NCI-H2081 (cell line): ENCODE measurements around the gene SPINK4.
A peak's percentile ranks its signal among the peaks of the same experiment; 100 is the strongest.

Source experiments
- DNase-seq, 2 experiments: peaks; one replicate each; lab custom pipeline; 2025; lab: John Stamatoyannopoulos, UW

The SPINK4 gene, protein sequence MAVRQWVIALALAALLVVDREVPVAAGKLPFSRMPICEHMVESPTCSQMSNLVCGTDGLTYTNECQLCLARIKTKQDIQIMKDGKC

DNA sequence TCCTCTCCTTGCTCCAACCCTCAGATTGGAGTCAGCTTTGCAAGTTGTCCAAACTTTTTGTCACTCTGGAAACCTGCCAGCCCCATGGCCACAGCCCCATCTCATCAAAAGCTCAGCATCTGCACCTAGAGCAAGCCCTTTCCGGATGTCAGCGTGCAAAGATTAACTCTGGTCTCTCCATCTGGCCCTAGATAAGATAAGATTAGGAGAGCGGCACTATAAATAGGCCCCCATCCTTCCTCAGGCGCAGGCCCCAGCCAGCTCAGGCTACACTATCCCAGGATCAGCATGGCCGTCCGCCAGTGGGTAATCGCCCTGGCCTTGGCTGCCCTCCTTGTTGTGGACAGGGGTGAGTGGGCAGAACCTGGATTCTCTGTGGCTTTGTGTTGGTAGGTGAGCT lies at the start of gene SPINK4:
Gene SPINK4, plus strand, starts transcription at position 247 of the 400 bp plus-strand sequence. Its CDS starts 42 bp downstream, at position 289.
- no peak for DNase-seq

DNA sequence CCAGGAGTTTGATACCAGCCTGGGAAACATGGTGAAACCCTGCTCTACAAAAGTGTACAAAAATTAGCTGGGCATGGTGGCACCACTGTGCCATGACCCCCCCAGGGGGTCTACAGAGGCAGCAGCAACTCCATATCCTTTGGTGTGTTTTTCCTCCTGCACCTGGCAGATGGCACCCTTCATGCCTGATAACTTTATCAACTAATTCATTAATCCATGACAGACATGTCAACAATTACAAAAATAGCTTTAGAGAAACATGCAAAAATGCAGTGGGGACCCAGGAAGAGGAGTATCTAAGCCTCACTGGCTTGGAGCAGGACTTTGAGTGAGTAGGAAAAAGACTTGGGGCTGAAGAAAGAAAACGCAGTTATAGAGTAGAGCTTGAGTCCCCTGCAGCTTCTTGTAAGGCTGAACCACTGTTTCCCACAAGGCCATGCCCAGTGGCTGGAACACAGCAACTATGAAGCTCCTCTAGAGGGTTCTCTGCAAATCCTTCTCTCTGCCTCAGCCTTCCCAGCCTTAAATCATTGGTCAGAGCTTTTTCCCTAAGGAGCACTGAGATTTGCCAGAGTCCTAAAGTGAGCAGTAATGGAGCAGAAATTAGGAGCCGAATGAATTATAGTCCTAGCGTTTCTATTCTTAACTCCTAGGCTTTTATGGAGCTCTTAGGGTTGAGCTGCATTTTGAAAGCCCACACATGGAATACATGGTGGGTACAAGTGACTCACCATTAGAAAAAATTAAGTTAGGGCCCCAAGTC lies 47.3 kb upstream of the SPINK4 start:
- no peak for DNase-seq

DNA sequence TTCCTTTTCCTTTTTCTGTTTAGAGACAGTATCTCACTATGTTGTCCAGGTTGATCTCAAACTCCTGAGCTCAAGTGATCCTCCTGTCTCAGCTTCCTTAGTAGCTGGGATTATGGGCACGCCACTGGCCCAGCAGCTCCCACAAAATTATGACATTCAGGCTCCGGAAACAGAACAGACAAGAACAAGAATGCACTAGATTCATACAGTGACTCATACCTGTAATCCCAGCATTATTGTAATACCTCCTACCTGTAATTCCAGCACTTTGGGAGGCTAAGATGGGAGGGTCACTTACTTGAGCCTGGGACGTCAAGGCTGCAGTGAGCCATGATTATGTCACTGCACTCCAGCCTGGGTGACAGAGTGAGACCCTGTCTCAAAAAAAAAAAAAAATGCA lies 46.1 kb upstream of the SPINK4 start:
- DNase-seq: no peak

DNA sequence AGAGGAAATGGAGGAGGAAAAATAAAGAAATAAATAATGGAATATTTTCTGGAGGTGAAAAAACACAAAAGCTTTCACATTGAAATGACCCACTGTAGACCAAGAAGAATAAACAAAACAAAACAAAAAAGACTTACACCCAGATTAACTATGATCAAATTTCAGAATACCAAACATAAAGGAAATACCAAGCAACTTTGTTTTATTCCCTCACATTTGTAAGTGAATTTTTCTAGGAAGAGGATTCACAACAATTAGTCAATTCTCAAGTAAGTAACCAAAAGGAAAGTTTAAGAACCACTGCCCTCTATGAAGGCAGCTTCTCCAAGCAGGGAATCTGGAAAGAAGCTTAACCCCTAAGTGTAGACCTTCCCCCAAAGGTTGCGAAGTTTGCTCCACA lies 43.2 kb upstream of the SPINK4 start:
- DNase-seq: no peak

DNA sequence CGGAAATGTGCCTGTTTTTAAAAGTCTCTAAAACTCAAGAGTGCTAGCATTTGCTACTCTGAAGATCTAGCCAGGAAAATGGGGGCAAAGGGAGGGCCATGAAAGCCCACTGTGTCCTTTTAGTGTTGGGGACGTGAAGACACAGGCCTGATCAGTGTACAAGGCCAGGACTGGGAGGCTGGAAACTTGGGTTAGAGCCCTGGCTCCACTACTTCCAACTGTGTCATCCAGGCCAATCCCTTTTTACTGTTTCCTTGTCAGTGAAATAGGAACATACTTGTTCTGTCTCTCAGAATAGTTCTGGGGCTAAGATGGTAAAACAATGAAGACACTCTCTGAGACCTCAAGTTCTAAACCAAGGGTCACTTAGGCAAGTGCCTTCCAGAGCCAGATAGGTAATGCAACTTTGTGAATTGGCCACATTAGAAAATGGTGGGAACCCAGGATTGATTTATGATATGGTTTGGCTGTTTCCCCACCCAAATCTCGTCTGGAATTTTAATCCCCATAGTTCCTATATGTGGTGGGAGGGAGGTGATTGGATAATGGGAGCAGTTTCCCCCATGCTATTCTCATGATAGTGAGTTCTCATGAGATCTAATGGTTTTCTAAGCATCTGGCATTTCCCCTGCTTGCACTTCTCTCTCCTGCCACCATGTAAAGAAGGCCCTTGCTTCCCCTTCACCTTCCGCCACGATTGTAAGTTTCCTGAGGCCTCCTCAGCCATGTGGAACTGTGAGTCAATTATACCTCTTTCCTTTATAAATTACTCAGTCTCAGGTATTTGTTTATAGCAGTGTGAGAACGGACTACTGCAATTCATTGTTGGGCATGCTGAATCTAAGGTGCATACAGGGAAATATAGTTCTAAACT lies 42.5 kb upstream of the SPINK4 start:
- DNase-seq: no peak

DNA sequence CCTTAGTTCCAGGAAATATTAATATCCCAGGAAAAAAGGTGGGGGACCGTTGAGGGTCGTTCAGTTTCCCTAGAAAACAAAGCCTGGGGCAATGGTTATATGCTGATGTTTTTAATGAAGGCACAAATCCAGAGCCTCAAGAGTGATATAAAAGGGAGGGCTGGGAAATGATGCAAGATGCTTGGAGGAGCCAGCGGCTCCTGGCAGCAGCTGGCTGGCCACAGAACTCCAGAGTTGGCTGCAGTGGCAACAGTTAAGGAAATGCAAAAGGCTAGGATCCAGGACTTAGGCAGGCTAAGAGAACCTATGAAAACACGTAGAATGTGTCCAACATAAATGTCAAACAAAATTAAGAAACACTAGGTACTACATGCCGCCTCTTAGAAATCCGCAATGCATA lies 41.8 kb upstream of the SPINK4 start:
- no peak for DNase-seq

DNA sequence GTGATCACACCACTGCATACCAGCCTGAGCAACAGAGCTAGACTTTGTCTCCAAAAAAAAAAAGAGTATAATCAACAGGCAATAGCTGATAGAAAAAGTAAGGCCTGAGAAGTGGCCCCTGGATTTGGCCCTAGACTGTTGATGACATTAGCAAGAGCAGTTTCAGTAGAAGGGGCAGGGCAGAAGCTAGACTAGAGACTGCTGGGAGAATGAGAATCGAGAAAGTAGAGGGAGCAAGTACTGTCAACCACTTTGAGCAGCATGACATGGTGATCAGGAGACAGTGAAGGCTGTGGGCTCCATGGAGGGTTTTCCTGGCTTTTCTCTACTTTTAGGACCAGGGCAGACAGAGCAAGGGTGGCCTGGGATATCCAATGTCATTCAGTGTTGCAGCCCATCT lies 37.9 kb upstream of the SPINK4 start:
- no peak for DNase-seq

DNA sequence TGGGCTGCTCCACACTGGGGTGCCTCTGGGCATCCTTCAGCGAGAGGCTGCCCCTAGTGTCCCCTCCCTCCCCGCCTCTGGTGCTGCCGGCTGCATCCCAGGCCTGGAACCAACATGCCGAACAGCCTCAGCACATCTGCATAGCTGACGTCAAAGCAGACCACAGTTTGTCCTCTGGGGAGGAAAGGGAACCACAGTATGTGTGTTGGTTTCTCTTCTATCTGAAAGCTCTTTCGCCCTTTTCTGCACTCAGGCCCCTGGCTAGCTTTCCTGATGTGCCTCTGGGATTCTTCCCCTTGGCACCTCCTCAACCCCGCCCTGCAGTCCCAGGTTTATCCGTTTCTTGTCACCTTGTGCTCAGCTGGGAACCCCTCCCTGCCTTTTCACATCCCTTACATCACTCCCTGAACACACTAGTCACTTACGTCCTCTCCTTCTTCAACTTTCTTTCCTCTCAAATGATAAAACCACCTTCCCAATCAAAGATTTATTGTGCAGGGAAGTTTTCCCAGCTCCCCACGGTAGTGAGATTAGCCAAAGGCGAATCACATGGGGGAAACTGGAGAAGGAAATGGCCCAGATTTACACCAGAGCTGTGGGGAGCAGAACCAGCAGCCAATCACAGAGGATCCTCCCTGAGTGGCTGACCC lies 37.3 kb upstream of the SPINK4 start:
- no peak for DNase-seq

DNA sequence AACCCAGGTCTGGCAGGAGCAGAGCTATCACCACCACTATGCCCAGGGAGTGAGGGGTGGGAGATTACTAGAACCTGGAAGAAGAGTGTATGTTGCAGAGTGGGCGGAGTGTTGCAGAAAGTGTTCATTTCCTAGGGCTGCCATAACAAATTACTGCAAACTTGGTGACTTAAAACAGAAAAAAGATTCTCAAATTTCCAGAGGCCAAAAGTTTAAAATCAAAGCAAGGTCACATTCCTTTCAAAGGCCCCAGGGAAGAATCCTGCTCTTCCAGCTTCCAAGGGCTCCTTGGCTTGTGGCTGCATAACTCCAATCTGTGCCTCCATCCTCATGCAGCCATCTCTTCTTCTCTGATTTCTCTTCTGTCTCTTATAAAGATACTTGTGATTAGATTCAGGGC lies 30.6 kb upstream of the SPINK4 start:
- DNase-seq: no peak

DNA sequence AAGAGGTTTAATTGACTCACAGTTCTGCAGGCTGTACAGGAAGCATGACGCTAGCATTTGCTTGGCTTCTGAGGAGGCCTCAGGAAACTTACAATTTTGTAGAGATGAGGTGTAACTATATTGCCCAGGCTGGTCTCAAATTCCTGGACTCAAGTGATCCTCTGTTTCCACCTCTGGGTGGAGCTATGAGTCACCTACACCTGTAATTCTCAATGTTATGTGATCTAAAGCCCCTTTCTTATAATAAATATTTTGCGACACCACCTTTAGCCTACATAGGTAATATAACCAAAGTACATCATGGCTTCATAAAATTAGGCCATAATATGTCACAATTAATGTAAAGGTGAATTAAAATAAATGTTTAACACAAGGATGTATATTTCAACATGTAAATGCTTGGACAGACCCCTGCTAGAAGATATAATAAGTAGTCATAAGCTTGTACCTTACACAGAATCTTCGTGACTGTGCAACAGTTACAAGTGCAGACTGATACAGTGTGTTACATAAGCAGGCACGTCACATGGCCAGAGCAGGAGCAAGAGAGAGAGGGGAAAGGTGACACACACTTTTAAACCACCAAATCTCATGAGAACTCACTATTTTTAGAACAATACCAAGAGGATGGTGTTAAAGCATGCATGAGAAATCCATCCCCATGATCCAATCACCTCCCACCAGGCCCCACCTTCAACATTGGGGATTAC lies 29.8 kb upstream of the SPINK4 start:
- DNase-seq: no peak

DNA sequence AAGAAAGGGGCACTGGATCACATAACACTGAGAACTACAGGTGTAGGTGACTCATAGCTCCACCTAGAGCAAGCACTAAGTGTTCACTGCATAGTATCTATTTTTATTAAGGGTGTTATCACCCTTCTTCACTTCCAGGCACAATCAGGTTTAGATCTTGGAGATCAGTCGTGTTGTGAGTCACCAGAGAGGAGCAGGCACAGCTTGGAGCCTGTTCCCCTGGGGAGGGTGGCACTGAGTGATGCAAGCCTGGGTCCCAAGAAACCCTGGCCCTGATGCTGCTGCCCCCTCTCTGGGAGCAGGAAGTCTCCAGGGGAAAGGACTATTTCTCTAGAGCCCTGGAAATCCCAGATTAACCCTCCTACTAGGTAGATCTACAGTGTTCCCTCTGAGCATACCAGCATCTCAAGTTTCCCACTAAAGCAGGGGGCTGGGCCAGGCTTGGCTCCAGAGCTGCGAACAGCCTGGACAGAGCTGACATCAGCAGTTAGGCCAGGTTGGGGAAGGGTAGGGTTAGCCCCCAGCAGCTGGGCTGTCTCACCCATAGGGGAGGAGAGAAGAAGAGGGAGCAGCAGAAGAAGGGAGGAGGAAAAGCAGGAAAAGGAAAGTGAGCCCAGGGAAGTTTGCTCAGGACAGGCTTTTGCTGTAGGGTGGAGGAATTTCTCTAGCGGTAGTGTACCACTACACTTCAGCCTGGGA lies 28.1 kb upstream of the SPINK4 start:
- no peak for DNase-seq

DNA sequence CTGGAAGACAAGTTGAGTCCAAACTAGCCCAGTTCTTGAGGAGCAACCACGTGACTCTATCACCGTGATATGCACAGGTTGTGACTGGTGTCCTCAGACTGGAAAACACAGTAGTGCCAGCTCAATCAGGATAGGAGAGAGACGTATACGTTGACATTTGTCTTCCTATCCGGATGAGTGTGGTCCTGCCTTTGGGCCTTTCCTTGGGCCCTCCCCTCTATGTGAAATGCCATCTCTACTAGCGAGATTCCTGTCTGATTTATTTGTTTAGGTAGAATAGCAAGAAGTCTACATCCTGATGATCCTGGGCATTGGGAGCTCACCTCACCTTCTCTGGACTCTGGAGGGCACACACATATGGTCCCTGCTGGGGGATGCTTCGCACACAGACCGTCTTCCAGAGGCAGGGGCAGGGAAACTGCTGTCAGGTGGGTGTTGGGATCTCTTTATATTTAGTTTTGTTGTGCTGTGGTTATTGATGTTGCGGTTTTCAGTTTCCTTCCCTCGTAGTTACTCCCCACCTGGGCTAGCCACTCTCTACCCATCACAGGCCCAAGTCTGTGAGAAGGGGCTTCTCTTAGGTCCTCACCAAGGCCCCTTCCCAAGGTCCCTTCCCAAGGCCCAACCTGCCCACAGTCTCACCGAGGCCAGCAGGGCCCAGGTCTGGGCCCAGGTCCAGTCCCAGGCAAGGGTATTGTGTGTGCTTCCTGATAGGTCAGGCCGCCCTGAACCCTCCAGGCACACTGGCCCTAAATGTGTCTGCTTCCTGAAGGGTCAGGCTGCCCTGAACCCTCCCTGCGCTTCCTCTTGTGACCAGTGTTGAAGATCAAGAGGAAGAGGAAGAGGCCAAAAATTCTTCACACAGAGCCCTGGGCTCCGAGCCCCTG lies 19.0 kb upstream of the SPINK4 start:
- no peak for DNase-seq

DNA sequence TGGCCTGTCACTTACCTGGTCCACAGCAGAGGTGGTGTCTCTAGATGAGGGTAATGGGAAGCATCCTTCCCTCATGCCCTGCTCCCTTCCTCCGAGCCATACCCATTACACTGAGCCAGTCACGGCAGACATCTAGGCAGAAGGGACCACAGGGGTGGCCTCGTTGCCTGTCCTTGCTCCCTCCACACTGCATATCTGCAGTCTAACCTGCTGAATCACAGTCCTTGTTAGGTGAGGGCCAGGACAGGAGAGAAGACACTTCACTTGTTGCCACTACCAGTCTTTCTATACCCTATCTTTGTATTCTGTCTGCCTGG lies 18.4 kb upstream of the SPINK4 start:
- DNase-seq: no peak

DNA sequence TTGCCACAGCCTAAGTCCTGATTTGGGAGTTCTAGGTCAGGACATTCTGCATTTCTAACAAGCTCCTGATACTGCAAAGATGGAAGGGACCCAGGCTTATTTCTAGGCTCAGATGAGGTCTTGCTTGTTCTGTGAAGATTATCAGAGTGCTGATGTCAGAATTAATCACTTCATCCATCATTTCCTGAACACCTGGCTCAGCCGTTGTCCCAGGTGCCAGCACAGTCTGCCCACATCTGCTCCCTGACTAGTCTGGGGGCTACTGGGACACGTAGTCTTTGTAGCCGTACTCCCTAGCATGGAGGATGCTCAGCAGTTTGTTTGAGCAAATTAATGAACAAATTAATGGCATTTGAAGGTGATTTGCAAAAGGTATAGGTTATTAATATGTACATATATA lies 17.9 kb upstream of the SPINK4 start:
- no peak for DNase-seq

DNA sequence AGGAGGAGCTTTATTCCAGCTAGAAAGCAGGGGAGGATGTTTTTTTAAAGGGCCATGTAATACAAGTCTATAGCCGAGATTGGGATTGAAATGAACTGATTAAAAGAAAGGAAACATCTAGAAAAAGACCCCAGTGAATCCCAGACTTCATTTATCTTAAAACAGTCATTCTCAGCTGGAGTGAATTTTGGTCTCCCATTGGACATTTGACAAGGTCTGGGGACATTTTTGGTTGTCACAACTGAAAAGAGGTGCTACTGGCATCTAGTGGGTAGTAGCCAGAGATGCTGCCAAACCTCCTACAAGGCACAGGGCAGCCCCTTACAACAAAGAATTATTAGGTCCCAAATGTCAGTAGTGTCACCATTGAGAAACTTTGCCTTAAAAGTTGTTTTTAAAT lies 16.3 kb upstream of the SPINK4 start:
- DNase-seq: no peak

DNA sequence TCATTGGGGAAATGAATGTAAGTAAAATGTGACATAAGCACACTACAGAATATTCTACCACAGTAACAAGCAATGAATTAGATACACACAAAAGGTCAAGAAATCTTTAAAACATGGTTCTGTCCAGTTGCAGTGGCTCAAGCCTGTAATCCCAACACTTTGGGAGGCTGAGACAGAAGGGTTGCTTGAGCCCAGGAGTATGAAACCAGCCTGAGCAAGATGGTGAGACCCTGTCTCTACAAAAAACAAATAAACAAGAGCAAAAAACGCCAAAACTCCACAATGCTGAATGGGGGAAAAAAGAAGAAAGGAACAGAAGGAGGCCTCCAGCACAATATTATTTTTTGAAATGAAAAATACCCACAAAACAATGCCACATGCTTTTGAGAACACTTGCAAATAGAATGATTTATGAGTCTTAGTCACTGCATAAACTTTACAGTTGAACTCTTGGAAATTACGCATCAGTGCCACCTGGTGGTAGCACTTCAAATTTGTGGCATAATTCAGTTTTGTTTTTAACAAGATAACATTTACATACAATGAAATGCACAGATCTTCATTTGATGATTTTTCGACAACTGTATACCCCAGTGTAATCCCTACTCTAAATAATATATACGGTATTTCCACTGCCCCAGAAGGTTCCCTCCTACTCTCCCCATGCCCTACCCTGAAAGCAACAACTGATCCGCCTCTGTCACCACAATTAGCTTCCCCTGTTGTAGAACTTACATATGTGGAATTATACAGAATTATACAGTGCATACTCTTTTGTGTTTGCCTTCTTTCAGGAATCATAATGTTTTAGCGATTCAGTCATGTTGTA lies 14.4 kb upstream of the SPINK4 start:
- DNase-seq: peak; percentile 48 to 69

DNA sequence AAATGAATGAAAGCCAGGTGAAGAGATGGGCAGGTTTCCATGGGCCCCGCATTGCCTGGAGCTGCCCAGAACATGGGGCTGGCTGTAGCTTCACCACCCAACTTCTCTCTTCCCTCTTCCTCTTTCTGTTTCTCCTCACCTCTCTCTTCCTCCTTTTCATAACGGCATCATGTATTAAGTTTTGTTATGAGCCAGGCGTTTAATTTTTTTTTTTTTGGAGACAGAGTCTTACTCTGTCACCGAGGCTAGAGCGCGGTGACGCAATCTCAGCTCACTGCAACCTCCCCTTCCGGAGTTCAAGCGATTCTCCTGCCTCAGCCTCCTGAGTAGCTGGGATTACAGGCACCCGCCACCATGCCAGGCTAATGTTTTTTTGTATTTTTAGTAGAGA lies 13.0 kb upstream of the SPINK4 start:
- DNase-seq: no peak

DNA sequence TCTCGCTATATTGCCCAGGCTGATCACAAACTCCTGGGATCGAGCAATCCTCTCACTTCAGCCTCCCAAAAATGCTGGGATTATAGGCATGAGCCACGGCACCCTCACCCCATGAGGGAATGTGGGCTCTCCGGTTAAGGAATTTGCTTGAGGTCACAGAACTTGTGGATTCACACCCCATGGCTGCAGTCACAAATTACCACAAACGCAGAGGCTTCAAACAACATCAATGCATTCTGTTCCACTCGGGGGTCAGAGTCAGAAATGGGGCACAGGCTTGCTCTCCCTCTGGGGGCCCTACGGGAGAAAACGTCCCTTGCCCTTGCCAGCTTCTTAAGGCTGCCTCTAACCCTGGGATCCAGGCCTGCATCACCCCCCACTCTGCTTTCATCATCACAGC lies 12.2 kb upstream of the SPINK4 start:
- no peak for DNase-seq

DNA sequence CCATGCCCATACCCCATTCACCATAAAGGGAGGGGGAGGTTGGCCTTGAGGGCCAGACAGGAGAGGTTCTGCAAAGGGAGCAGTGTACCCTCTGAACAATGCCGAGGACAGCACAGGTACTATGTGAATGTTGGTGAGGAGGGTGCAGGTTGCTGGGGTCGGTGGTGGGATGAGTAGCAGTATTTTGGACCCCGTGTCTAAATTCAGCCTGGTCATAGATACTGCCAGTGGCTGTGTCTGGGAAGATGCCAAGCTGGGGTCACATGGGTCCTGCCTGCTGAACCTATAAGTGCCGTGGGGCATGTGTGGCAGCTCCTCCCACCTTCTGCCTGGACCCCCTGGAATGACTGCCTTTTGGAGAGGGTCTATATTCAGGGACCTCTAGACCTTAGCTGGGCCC lies 11.4 kb upstream of the SPINK4 start:
- no peak for DNase-seq
